ENCODE measurements around the gene SCFD2.

The SCFD2 gene

DNA sequence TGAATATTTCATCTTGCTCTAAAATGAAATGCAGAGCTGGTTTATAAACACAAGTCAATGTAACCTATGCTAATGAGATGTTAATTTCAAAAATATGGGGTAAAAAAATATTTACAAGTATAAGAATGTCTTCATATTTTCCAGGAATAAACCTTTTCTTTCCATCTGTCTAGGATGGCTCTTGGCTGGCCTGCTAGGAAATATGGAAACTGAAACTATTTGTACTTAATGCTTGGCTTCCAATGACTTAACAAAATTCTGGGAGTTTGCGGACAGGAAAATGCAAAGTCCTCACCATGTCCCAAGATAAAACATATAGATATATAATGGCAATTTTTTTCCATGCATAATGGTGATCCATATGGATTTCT, 168.1 kb downstream of the SCFD2 start:
- Histone ChIP-seq H3K4me1 (ENCODE audit: control insufficient read depth, insufficient read depth, low read length) (peaks cover 10% of the 10 kb centered on the region), H3K4me2 (ENCODE audit: low read length) (no peak overlapping the region), H3K4me3 (ENCODE audit: low read length) (no peak overlapping the region), H3K9me3 (replicated peaks; ENCODE audit: low read length) (no peaks in the 10 kb centered on the region), H3K9ac (ENCODE audit: low read depth, low read length) (no peak overlapping the region), H3K27me3 (ENCODE audit: control insufficient read depth, insufficient read depth, low read length) (no peaks in the 10 kb centered on the region), H3K36me3 (ENCODE audit: insufficient read depth, low read length) (no peaks in the 10 kb centered on the region)

DNA sequence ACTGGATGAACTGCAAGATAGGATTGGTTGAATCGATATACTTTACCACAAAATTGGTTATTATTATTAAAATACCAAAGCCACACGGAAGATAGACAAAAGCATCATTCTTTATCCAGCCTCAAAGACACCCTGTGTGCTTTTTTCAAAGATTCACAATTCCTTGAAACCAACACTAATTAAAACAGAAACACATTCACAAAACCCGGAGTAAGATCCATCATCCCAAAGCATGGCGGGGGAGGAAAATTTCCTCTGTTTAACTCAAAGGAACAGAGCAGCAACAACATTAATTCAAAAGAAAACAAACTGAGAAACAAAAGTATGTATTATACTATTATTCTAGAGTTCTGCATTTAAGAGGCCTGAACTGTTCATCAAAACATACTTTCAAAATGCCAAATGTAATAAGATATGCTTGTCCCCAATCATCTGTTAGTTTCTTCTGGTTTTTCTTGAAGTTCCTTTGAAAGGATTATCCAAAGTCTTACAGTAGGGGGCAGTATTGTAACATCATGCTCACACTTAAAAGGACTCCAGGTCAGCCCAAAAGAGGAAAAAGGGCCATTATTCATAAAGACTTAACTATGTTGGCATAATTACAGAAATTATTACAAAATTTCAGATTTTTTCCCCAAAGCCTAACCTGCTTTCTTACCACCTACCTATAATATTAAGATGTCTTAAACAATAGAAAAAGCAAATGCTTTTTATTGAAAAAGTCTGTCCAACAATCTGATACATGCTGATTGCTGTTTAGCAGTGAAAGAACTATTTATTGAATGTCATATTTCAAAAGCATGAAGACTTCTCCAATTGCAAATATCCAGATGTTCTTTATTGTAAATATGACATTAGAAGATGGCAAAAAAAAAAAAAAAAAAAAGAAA, 168.7 kb downstream of the SCFD2 start:
- Histone ChIP-seq H3K27me3 (ENCODE audit: control insufficient read depth, insufficient read depth, low read length) (no peaks in the 10 kb centered on the region), H3K4me1 (ENCODE audit: control insufficient read depth, insufficient read depth, low read length) (peaks cover 10% of the 10 kb centered on the region), H3K36me3 (ENCODE audit: insufficient read depth, low read length) (no peaks in the 10 kb centered on the region), H3K9me3 (replicated peaks; ENCODE audit: low read length) (no peaks in the 10 kb centered on the region), H3K4me3 (ENCODE audit: low read length) (no peak overlapping the region), H3K4me2 (ENCODE audit: low read length) (peak overlapping the region; percentile 2), H3K9ac (ENCODE audit: low read depth, low read length) (no peak overlapping the region)

DNA sequence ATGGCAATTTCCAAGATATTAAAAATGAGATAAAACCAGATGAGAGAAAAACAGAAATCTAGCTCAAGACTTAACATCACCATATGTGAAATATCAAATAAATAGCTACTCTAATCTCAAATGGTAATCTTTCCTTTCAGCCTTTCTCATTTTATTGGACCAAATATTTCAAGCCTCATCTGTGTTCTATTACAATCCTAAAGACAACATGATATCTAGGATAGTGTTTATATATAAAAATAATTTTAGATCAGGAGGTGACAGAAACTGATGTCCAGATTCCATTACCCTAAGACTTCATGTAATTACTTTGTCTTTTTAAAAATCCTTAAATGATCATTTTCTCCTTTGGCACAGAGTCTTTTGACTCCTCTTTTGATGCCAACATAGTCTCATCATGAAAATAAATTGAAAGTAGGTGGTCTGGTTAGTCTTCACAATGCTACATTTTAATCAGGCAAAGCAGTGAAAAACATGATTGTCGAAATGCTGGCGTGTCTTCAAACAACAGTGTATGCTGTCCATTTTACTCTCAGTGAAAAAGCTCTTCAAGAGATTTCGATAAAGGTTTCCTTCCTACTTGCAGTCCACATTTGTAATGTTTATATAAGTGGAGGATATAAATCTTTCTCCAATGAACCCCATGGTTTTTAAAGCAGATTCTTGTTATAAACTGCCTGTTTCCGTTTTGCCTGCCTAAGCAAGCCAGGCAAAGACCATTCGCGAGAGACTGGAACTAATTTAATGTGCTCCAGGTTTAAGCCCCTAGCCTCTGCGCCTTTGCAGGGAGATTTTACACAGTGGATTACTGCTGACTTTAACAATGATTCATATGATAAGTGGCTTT, 169.8 kb downstream of the SCFD2 start:
- Histone ChIP-seq H3K4me2 (ENCODE audit: low read length) (no peak overlapping the region), H3K9me3 (replicated peaks; ENCODE audit: low read length) (no peaks in the 10 kb centered on the region), H3K4me1 (ENCODE audit: control insufficient read depth, insufficient read depth, low read length) (peaks cover 10% of the 10 kb centered on the region), H3K27me3 (ENCODE audit: control insufficient read depth, insufficient read depth, low read length) (no peaks in the 10 kb centered on the region), H3K9ac (ENCODE audit: low read depth, low read length) (no peak overlapping the region), H3K4me3 (ENCODE audit: low read length) (no peak overlapping the region), H3K36me3 (ENCODE audit: insufficient read depth, low read length) (no peaks in the 10 kb centered on the region)

DNA sequence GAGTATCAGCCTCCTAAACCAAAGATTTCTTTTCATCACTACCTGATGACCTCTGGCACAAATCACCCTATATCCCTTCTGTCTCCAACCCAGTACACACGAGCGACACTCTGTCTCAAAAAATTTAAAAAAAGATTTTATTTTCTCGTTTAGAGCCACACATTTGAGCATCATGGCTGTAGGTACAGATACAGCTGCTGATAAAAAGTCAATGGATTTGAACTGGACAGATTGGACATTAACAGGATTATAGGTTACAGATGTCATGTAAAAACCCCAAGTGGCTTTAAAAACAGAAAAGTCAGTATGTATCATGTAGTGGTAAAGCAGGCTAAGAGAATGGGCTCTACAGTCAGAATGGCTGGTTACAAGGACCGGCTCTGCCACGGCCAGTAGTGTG, 171.1 kb downstream of the SCFD2 start:
- Histone ChIP-seq H3K9me3 (replicated peaks; ENCODE audit: low read length) (no peaks in the 10 kb centered on the region), H3K4me3 (ENCODE audit: low read length) (no peak overlapping the region), H3K4me1 (ENCODE audit: control insufficient read depth, insufficient read depth, low read length) (peaks cover 10% of the 10 kb centered on the region), H3K9ac (ENCODE audit: low read depth, low read length) (no peak overlapping the region), H3K27me3 (ENCODE audit: control insufficient read depth, insufficient read depth, low read length) (no peaks in the 10 kb centered on the region), H3K36me3 (ENCODE audit: insufficient read depth, low read length) (no peaks in the 10 kb centered on the region), H3K4me2 (ENCODE audit: low read length) (no peak overlapping the region)

DNA sequence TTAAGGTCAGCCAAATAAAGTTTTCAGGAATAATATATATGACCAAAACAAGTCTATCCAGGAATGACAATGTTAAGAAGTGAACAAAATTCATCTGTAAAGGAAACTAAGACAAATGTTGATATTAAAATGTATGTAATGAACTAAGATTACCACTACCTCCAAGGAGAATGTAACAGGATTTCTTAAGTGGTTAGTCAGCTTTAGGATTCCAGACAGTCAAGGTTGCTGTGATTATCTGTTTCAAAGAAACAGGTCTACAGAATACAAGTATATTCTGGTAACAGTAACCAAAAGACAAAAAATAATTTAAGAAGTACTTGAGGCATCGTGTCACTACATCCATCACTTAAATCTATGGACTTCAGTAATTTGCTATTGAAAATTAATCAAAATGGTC, 172.8 kb downstream of the SCFD2 start:
- Histone ChIP-seq H3K36me3 (ENCODE audit: insufficient read depth, low read length) (no peaks in the 10 kb centered on the region), H3K4me3 (ENCODE audit: low read length) (no peak overlapping the region), H3K27me3 (ENCODE audit: control insufficient read depth, insufficient read depth, low read length) (no peaks in the 10 kb centered on the region), H3K9ac (ENCODE audit: low read depth, low read length) (no peak overlapping the region), H3K4me2 (ENCODE audit: low read length) (no peak overlapping the region), H3K9me3 (replicated peaks; ENCODE audit: low read length) (no peaks in the 10 kb centered on the region), H3K4me1 (ENCODE audit: control insufficient read depth, insufficient read depth, low read length) (peaks cover 25% of the 10 kb centered on the region)

DNA sequence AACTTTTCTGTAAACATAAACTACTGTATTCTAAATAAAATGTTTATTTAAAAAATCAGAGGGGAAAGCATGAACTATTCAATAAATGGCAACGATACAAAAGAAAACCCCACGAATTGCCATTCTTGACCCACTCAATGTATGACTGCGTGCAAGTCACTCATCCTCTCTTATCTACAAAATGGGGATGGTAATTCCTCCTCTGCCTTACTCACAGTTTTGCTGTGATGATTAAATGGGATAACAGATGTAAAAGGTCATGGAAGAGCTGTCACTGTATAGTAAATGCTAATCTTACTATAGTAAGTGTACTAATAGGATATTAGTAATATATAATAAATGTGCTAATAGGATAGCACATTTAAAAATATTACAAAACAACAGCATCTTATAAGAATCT, 173.4 kb downstream of the SCFD2 start:
- H3K27me3 ChIP-seq (ENCODE audit: control insufficient read depth, insufficient read depth, low read length) = no peaks in the 10 kb centered on the region
- H3K9ac ChIP-seq (ENCODE audit: low read depth, low read length) = no peak overlapping the region
- H3K4me3 ChIP-seq (ENCODE audit: low read length) = no peak overlapping the region
- H3K4me1 ChIP-seq (ENCODE audit: control insufficient read depth, insufficient read depth, low read length) = peaks cover 30% of the 10 kb centered on the region
- H3K4me2 ChIP-seq (ENCODE audit: low read length) = no peak overlapping the region
- no peaks in the 10 kb centered on the region for H3K36me3 ChIP-seq (ENCODE audit: insufficient read depth, low read length)
- no peaks in the 10 kb centered on the region for H3K9me3 ChIP-seq (replicated peaks; ENCODE audit: low read length)

DNA sequence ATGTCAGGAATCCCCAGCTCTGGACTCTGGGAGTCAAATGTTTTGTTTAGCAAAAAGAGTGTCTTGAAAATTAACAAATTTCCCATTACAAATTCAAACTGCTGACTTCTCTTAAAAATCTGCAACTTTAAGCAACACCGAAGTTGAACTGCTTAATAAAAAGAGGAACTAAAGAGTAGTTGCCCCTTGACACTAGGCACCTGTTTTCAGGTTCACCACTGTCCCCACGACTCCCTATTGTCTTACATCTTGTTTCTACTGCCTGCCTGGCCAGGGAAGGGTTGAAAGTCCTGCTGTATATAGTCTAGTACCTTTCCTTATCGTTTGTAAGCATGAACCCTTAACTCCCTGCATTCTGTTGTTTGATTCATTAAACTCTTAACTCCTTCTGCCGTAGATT, 173.9 kb downstream of the SCFD2 start:
- H3K4me3 ChIP-seq (ENCODE audit: low read length) = no peak overlapping the region

DNA sequence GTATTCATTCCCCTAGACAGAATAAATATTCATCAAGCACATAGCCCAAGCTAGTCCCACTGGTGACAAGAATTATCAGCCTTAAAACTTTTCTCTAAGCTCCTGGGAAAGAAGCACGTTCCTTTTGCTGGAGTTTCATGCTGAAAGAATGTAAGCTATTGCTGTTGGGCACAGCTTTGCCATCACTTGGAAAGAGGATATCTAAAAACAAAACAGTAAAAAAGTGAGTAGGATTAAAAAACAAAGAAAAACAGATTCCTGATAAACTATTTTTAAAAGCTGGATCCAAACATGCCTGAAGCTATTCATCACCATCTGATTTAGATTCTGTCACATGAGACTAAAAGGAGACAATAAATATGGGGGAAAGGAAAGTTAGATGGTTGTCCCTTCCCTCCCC, 176.8 kb downstream of the SCFD2 start:
- no peaks in the 10 kb centered on the region for H3K27me3 ChIP-seq (ENCODE audit: control insufficient read depth, insufficient read depth, low read length)
- H3K4me3 ChIP-seq (ENCODE audit: low read length) = no peak overlapping the region
- H3K4me1 ChIP-seq (ENCODE audit: control insufficient read depth, insufficient read depth, low read length) = peaks cover 40% of the 10 kb centered on the region
- H3K36me3 ChIP-seq (ENCODE audit: insufficient read depth, low read length) = no peaks in the 10 kb centered on the region
- H3K9ac ChIP-seq (ENCODE audit: low read depth, low read length) = peak overlapping the region; percentile 57
- peak overlapping the region; percentile 54 for H3K4me2 ChIP-seq (ENCODE audit: low read length)
- no peaks in the 10 kb centered on the region for H3K9me3 ChIP-seq (replicated peaks; ENCODE audit: low read length)

More for the DNA sequence above, 173.9 kb downstream of the SCFD2 start:
- H3K4me2 ChIP-seq (ENCODE audit: low read length) = no peak overlapping the region
- H3K9ac ChIP-seq (ENCODE audit: low read depth, low read length) = no peak overlapping the region
- peaks cover 33% of the 10 kb centered on the region for H3K4me1 ChIP-seq (ENCODE audit: control insufficient read depth, insufficient read depth, low read length)
- H3K27me3 ChIP-seq (ENCODE audit: control insufficient read depth, insufficient read depth, low read length) = no peaks in the 10 kb centered on the region
- no peaks in the 10 kb centered on the region for H3K9me3 ChIP-seq (replicated peaks; ENCODE audit: low read length)
- H3K36me3 ChIP-seq (ENCODE audit: insufficient read depth, low read length) = no peaks in the 10 kb centered on the region

DNA sequence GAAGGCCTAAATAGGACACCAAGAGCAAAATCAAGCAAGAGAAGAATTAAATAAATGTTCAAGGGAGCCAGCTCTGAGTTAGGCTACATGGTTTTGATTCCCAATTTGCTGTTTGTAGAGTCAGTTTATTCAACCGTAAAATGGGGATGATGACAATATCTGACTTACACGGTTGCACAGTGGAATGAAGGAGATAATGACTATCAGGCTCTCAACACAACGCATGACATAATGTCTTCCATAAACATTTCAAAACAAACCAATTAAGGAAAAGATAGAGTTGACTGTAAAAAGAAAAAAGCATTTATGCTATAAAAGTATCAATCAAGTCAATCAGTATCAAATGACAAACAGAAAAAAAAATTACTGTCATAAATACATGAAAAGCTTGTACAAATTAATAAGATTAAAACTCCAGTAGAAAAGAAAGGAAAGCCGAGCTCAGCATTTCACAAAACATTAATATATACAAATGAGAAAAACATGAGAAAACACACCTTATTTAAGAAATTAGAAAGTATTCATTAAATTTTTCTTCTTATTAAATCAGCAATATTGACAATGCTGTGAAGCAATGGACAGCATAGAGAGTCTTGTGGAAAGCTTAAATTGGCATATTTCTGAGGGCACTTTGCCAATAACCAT, 179.0 kb downstream of the SCFD2 start:
- H3K4me2 ChIP-seq (ENCODE audit: low read length) = no peak overlapping the region
- no peak overlapping the region for H3K9ac ChIP-seq (ENCODE audit: low read depth, low read length)
- H3K36me3 ChIP-seq (ENCODE audit: insufficient read depth, low read length) = no peaks in the 10 kb centered on the region
- H3K9me3 ChIP-seq (replicated peaks; ENCODE audit: low read length) = no peaks in the 10 kb centered on the region
- H3K4me1 ChIP-seq (ENCODE audit: control insufficient read depth, insufficient read depth, low read length) = peaks cover 40% of the 10 kb centered on the region
- H3K27me3 ChIP-seq (ENCODE audit: control insufficient read depth, insufficient read depth, low read length) = no peaks in the 10 kb centered on the region
- H3K4me3 ChIP-seq (ENCODE audit: low read length) = no peak overlapping the region

DNA sequence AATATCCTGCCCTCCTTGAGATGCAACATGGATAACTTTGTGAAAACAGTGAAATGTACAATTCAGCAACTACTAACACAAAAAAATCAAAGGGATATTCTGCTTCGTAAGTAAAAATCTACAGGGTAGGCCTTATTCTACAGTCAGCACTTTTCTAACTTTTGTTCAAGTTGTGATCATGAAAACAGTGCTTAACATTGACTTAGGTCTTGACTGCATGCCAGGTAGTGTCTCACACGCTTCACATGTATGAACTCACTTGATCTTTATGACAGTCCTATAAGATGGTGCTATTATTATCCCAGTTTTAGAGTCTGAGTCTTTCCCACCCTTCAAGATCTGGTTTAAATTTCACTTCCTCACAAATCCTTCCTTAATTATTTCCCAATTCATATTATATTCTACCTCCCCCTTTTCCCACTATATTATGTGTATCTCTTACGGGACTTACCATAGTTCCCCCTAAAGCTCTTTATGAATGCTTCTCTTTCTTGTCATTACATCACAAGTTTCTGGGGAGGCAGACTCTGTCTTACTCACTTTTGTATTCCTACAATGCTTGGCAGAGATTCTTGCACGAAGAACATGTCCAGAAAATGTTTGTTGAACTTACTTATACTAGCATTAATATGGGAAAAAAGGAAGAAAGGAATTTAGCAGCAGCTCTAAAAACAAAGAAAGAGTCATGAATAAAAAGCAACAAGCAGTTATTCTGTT, 179.8 kb downstream of the SCFD2 start:
- H3K36me3 ChIP-seq (ENCODE audit: insufficient read depth, low read length) = no peaks in the 10 kb centered on the region
- no peak overlapping the region for H3K4me2 ChIP-seq (ENCODE audit: low read length)
- H3K9ac ChIP-seq (ENCODE audit: low read depth, low read length) = no peak overlapping the region
- no peaks in the 10 kb centered on the region for H3K27me3 ChIP-seq (ENCODE audit: control insufficient read depth, insufficient read depth, low read length)
- no peak overlapping the region for H3K4me3 ChIP-seq (ENCODE audit: low read length)
- H3K4me1 ChIP-seq (ENCODE audit: control insufficient read depth, insufficient read depth, low read length) = peaks cover 40% of the 10 kb centered on the region
- H3K9me3 ChIP-seq (replicated peaks; ENCODE audit: low read length) = no peaks in the 10 kb centered on the region

DNA sequence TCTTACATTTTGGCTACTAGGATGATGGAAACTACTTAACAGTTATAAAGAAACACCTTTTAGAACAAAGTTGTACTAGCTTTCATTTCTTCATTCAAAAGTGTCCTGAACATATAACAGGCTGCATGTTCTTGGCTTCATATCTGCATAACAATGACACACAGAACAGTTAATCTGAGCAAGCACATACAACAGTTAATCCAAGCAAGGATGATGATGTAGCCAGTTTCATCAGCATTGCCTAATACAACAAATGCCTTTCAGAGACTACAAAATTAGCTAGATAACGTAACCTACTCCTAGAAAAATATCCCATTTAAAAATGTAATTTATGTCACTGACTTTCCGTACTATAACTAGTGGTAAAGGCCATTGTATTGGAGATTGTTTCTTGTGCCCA, 182.1 kb downstream of the SCFD2 start:
- Histone ChIP-seq H3K4me3 (ENCODE audit: low read length) (no peak overlapping the region), H3K4me2 (ENCODE audit: low read length) (no peak overlapping the region), H3K9ac (ENCODE audit: low read depth, low read length) (no peak overlapping the region), H3K36me3 (ENCODE audit: insufficient read depth, low read length) (no peaks in the 10 kb centered on the region), H3K9me3 (replicated peaks; ENCODE audit: low read length) (no peaks in the 10 kb centered on the region), H3K27me3 (ENCODE audit: control insufficient read depth, insufficient read depth, low read length) (no peaks in the 10 kb centered on the region), H3K4me1 (ENCODE audit: control insufficient read depth, insufficient read depth, low read length) (peaks cover 31% of the 10 kb centered on the region)
